Fibroblast of gingiva (primary cell): ENCODE results near the gene ROCK1.
"Not testable (repeated sequence)": the region's sequence is repeated elsewhere in the genome, so short reads cannot be mapped to it uniquely, and the experiment has no call there.

Experiments
- DNase-seq: peaks from one replicate; pipeline ENCODE4 v3.0.0-alpha.2; 2011; ENCODE audit warnings: low read depth

Gene ROCK1

DNA sequence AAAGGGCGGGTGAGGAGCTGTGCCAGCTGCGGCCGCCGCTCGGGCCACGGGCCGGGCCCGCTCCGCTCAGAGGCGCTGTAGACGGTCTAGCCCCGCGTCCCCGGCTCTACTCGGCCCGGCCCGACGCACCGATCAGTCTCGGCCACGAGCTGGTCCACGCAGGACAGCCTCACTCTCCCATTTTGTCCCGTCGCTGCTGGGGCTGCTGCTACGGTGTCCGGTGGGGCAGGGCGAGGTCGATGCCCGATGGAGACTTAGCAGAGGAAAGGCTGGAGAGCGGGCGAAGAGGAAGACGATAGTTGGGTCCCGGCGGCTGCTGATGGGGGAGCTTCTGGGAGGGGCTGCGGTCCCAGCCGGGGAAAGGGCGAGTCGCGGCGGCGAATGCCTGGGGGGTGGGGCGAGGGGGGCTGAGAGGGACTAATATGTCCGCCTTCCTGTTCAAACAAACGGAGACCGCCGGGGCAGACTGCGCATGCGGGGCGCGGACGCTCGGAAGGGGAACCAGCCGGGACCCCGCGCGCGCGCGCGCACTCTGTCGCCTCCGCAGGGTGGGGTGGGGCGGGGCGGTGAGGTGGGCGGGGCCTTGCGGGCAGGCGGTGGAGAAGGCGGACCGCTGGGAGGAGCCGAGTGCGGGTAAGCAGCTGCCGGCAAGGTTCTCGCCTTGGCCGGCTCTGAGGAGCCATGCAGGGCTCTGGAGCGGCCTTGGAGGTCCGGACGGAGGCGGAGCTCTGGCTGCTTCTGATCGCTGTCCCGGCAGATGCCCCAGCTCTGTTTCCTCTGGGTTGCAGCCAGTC is at the start of gene ROCK1:
Gene ROCK1, minus strand, starts transcription at position 468 of the 794 bp plus-strand sequence. CDS start 903 bp downstream, outside the sequence.
- DNase-seq, result peak; percentile 99

GRCh38 chr18:21155443-21155842 is 43.8 kb upstream of the ROCK1 start:
- no peak for DNase-seq

- peak; percentile 46 for DNase-seq
These were observed 34.4 kb upstream of the ROCK1 start for GRCh38 chr18:21146016-21146415.

GRCh38 chr18:21145371-21145770 is 33.8 kb upstream of the ROCK1 start:
- no peak for DNase-seq

DNA sequence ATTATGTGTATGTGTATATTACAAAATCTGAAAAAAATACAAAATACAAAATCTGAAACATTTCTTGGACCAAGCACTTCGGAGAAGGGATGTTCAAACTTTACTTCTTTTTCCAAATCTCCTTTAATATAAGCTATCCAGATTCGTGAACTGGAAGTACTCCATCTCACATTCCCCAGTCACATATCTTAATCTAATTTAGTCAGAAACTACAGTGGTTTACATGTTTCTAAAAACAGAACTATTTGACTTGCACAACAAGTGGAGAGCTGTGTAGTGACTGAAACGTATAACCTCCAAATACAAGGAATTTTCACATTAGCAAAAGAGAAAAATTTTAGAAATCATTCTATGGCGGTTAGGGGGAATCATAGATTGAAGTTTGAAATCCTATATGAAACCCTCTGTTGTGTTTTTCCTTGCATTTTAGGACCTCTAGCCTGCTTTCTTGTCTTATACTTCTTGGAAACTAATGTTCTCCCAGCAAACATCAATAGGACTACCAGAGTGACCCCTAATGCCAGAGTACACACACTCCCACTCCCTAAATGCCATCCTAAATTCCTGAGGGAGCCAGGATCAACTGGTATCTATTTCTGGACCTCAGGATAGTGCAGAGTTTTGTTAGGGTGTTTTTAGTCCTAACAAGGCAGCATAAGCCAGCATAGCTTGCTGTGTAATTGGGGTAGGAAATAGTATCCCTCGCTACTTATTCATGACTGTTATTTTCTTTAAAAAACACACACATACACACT is 30.2 kb upstream of the ROCK1 start:
- peak; percentile 67 for DNase-seq

DNA sequence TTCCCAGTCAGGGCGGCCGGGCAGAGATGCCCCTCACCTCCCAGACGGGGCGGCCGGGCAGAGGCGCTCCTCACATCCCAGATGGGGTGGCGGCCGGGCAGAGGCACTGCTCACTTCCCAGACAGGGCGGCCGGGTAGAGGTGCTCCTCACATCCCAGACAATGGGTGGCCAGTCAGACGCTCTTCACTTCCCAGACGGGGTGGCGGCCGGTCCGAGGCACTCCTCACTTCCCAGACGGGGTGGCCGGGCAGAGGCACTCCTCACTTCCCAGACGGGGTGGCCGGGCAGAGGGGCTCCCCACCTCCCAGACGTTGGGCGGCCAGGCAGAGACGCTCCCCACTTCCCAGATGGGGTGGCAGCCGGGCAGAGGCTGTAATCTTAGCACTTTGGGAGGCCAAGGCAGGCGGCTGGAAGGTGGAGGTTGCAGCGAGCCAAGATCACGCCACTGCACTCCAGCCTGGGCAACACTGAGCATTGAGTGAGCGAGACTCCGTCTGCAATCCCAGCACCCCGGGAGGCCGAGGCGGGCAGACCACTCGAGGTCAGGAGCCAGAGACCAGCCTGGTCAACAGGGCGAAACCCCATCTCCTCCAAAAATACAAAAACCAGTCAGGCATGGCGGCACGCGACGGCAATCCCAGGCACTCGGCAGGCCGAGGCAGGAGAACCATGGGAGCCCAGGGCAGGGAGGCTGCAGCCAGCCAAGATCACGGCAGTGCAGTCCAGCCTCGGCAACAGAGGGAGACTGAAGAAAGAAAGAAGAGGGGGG is 26.3 kb upstream of the ROCK1 start:
- DNase-seq, result not testable (repeated sequence)

DNA sequence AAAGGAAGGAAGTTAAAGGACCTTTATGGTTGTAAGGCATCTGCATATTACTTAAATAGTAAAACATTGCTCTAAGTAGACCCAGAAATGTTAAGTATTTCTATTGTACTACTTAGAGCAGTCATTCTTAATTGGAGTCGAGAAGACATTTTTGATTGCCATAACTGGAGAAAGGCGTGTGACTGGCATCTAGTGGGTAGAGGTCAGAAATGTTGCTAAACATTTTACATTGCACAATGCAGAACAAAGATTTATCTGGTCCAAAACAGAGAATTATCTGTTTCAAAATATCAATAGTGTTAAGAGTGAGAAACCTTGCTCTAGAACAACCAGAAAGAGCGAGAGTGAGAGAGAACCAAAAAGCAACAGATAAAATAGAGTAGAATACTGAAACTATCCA is 23.3 kb upstream of the ROCK1 start:
- DNase-seq, result peak; percentile 56

GRCh38 chr18:21132398-21132918 is 20.8 kb upstream of the ROCK1 start:
- DNase-seq, result no peak

- no peak for DNase-seq
These were observed 20.1 kb upstream of the ROCK1 start for GRCh38 chr18:21131698-21132227.

GRCh38 chr18:21129566-21130216 is 18.1 kb upstream of the ROCK1 start:
- peak; percentile 40 for DNase-seq

GRCh38 chr18:21123290-21123926 is 11.8 kb upstream of the ROCK1 start:
- no peak for DNase-seq

- DNase-seq, result no peak
These were observed 7.2 kb upstream of the ROCK1 start for GRCh38 chr18:21118806-21119205.

GRCh38 chr18:21117409-21118131 is 6.0 kb upstream of the ROCK1 start:
- peak; percentile 88 for DNase-seq

DNA sequence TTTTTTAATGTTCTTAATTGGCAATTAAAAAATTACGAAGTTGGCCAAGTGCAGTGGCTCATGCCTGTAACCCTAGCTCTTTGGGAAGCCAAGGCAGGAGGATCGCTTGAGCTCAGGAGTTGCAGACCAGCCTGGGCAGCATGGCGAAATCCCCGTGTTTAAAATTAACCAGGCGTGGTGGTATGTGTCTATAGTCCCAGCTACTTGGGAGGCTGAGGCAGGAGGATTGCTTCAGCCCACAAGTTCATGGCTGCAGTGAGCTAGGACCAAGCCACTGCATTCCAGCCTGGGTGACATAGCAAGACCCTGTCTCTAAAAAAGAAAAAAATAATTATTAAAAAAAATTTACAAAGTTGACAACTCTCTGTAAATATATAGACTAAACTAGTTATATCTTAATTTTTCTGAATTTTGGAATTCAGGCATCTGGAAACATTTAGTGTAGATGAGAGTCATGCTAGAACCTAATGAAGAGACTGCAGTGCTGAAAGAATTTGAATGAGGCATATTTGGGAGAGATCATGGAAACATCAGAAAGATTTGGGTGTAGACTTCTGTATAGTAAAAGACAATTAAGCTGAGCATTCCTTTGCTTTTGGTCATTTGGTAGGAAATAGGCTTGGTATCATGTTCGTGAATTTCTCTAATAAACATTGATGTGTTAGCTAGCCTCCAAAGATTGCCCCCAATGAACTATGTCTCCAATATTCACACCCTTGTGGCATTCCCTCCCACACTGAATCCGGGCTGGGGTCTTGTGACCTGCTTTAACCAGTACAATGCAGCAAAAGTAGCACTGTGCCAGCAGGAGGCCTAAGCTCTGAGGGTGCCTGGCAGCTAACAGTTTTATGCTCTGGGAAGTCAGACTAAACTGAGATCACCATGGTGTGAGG is 4.2 kb upstream of the ROCK1 start:
- DNase-seq, result peak; percentile 86

DNA sequence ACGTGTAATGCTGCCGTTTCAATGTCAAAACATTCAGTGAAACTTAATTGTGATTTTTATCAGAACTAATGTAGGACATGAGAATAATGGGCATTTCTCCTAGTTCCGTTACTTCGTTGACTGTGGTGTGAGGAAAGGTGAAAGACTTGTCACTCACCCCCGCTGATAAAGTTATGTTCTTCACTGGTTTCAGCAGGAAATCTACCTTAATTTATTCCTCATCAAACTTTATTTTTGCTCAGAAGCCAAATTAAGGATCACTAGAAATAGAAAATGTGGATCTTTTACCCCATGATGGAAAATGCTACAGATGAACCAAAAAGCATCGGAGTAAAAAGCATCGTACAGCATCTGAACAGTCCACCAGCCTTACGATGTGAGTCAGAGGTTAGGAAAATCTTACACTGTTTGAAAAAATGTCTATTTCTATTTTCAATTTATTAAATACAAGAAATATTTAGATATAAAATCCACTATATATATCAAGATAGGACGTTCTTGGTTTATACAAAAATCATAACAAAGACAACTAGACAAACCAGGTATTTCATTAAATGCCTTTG is 1.0 kb upstream of the ROCK1 start:
- DNase-seq, result no peak

DNA sequence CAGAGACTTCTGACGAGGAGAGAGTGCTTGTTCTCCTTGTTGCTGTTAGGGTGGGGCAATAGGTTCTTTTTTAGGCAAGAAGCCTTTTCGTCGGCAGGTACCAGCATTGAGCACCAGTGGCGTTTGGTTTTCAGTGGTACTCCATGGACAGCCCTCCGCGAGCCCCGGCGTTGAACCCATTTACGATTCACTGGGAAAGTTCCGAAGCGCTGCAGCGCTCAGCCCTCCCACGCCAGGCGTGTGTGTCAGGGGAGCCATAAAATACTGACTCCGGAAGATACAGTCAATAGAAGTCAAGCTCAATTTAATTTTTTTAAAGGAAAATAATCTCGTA is 494 bp upstream of the ROCK1 start:
- no peak for DNase-seq

DNA sequence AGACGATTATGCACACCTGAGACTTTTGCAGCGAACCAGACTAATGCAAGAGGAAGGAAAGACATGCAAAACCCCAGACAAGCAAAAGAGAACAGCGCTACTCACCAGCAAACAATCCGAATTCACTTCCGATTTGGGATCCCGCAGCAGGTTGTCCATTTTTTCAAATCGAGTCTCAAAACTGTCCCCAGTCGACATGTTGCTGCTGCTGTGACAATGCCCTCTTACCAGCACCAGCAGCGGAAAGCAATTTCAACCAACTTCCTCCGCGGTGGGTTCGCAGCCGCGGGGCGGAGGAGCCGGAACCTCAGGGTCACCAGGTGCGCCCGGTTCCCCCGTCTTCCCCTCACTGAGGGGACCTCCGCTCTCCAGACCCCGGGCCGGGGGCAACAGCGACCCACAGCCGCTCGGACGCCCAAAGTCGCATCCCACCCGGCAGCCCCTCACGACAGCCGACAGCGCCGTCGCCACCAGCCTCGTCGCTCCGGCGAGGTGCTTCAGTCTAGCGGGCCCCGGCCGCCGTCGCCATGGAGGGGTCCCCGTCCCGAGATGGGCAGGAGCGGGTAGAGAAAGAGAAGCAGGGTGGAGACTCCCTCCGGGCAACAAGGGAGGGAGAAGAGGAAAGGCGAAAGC is 784 bp downstream of the ROCK1 start:
- DNase-seq, result peak; percentile 11

- no peak for DNase-seq
These were observed 1.5 kb downstream of the ROCK1 start for GRCh38 chr18:21109936-21110712.
